ENCODE results near the gene JCAD.

GRCh38 chr10:29976134-29976533, 83.3 kb downstream of the JCAD start:
- TF ChIP-seq CTCF (conservative IDR thresholded peaks at IDR 0.05; ENCODE audit: low read length) (no peak), EZH2phosphoT487 (IDR thresholded peaks at IDR 0.05; ENCODE audit: borderline replicate concordance) (no peak)
